Endometrial microvascular endothelial cells (primary cell): ENCODE data around the gene MEGF6. TPM values are rescaled to one million over a fixed set of nuclear protein-coding genes. Genes with fewer than 3 reads are reported as not detected.

Source experiments
- in situ Hi-C: cut with HindIII; loops from 2 replicates; pipeline ENCODE4 v1.10.0; 2017; ENCODE audit warnings: low sequenced_read_pairs, low pct_unique_long_range_greater_than_20kb; ENCODE audit errors: inconsistent ontology term
- total RNA-seq: library from RNA; depleted of rRNA; stranded (reverse); fragments of >200 nt; gene quantifications from one replicate; pipeline ENCODE4 v1.2.3, GENCODE V29; 2015; ENCODE audit errors: inconsistent ontology term

MEGF6 gene
- total RNA-seq, 1 donor from 2014 or later = 2.0 TPM

GRCh38 chr1:3618531-3618880 lies 7.2 kb upstream of the MEGF6 start:
- in situ Hi-C loops = no loop called here

- in situ Hi-C loops = no loop called here
Measured at GRCh38 chr1:3617806-3618345, 6.6 kb upstream of the MEGF6 start.

- in situ Hi-C loops = no loop called here
Measured at GRCh38 chr1:3616861-3617260, 5.6 kb upstream of the MEGF6 start.

GRCh38 chr1:3614755-3615742 lies 3.7 kb upstream of the MEGF6 start:
- in situ Hi-C loops = no loop called here

GRCh38 chr1:3612123-3612522 lies 815 bp upstream of the MEGF6 start:
- in situ Hi-C loops = no loop called here

GRCh38 chr1:3610527-3611169 lies 660 bp downstream of the MEGF6 start:
- in situ Hi-C loops = no loop called here

- in situ Hi-C loops = no loop called here
Measured at GRCh38 chr1:3609769-3610526, 1.4 kb downstream of the MEGF6 start.

- in situ Hi-C loops = no loop called here
Measured at GRCh38 chr1:3609016-3609768, 2.1 kb downstream of the MEGF6 start.

GRCh38 chr1:3608154-3608553 lies 3.2 kb downstream of the MEGF6 start:
- in situ Hi-C loops = no loop called here

- in situ Hi-C loops = no loop called here
Measured at GRCh38 chr1:3607703-3608065, 3.6 kb downstream of the MEGF6 start.

GRCh38 chr1:3606779-3607702 lies 4.3 kb downstream of the MEGF6 start:
- in situ Hi-C loops = no loop called here

GRCh38 chr1:3604997-3605823 lies 6.1 kb downstream of the MEGF6 start:
- in situ Hi-C loops = no loop called here

- in situ Hi-C loops = no loop called here
Measured at GRCh38 chr1:3604468-3604974, 6.8 kb downstream of the MEGF6 start.

- in situ Hi-C loops = no loop called here
Measured at GRCh38 chr1:3603571-3604467, 7.5 kb downstream of the MEGF6 start.

- in situ Hi-C loops = no loop called here
Measured at GRCh38 chr1:3603156-3603555, 8.2 kb downstream of the MEGF6 start.

GRCh38 chr1:3602375-3602774 lies 8.9 kb downstream of the MEGF6 start:
- in situ Hi-C loops = no loop called here
